CD4-positive, alpha-beta T cell treated with Interleukin-1 beta for 1 hour (primary cell): ENCODE data around the gene ADORA1.

Experiments used
- DNase-seq, 2 donors: peaks; one replicate each; pipeline ENCODE4 v3.0.0-alpha.2; 2020 to 2022

Gene ADORA1

DNA sequence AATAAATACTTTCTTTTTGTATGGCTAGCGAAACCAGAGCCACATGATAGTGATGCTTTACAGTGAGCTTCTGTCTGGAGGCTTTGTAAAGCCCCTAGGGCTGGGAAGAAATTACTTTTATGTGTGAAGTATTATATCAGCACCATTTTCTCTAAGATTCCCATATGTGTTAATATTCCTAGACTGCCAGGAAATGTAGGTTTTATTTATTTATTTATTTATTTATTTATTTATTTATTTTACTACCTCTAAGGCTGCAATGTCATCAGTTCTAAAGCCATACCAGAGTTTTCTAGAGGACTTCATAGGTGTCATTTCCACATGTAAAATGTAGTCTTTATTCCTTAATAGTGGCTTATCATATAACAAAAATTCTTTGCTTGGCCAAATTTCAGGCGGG lies 63.4 kb downstream of the ADORA1 start:
- DNase-seq: no peak

GRCh38 chr1:203196371-203196770 lies 68.8 kb downstream of the ADORA1 start:
- DNase-seq: no peak

DNA sequence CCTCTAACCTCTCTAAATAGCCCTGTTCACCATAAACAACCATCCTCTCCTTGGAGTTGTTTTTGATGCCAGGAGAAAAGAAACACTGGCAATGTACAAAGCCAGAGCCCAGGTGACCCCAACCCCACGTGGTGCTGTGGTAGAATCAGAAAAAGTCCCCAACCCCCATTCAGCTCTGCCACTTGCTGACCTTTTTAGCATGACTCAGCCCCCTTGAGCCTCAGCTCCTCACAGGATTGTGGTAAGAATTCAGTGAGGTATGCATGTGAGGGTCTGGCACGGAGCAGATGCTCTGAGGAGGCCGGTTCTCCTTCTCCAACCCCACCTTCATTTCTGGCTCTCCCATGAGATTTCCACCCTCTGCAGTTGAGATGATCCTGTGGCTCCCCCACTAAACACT lies 70.1 kb downstream of the ADORA1 start:
- no peak for DNase-seq

DNA sequence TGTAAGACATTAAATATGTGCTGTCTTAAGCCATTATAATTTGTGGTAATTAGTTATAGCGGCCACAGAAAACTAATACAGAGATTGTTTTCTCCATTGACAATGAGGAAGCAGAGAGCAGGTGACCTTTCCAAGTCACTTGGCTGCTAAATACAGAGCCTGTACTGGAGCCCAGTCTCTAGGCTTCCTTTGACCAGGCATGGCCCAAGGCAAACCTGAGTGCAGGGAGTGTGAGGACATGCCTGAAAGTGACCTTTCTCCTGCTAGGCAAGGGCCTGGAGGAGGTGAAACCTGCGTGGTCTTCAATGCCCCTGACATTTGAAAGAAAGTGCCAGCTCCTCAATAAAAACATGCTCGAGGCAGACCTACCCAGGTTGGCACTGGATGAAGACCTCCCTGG lies 71.5 kb downstream of the ADORA1 start:
- no peak for DNase-seq

DNA sequence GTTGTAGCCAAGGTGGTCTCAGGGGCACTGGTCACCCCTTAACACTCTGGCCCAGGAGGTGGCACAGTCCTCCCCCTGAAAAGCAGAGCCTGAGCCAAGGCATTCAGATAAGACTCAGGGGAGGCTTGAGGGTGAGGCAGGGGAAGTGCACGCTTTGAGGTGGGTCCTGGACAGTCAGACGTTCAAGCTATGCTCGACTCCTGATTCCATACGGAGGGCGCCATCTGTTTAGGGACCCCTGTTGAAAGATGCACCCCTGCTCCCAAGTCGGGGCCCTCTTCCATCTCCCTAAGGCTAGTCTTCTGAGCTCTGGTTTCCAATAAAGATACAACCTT lies 71.9 kb downstream of the ADORA1 start:
- no peak for DNase-seq

GRCh38 chr1:203199816-203200571 lies 72.5 kb downstream of the ADORA1 start:
- DNase-seq: no peak

- no peak for DNase-seq
Observed at GRCh38 chr1:203200916-203201315, 73.4 kb downstream of the ADORA1 start.

GRCh38 chr1:203201516-203202205 lies 74.1 kb downstream of the ADORA1 start:
- no peak for DNase-seq

GRCh38 chr1:203202431-203203245 lies 75.1 kb downstream of the ADORA1 start:
- DNase-seq: no peak

- DNase-seq: no peak
Observed at GRCh38 chr1:203204756-203205155, 77.2 kb downstream of the ADORA1 start.

DNA sequence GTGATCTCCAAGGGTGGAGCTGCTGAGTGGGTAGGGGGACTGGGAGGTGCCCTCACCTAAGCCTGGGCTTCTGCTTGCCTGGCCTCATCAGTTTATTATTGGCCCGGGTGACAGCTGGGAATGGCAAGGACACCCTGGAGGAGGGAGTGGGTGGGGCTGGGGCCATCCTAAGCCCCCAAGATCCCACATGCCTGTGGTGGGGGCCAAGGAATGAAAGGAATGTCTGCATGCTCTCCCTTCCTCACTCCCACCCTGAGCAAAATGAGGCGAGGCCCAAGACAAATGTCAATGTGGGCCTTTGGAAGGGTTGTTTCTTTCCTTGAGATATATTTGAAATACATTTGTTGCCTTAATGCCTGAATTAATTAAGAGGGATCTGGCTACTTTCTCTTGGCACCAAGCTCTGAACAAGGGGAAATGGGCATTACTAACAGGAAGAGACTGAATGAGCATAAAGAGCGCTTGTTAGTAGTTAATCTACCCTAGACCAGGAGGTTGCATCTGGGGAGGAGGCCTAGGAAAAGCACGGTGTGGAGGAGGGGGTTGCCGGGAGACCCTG lies 78.7 kb downstream of the ADORA1 start:
- DNase-seq: no peak

DNA sequence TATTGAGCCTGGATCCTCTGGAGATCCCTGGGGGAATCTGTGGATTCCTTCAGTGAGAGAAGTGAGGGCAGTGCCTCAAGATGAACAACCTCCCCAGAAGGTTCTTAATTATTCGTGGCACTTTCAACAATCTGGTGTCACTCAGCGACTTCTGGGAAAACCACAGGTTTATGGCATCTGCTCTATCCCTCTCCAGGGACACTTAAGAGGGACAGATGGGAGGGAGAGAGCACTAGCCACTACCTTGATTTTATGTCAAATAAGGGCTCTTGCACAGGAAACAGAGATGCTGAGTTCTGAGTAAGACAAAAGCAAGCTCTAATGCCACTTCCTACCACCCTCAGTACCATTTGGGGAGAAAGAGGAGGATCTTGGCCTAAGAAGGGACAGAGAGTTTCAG lies 80.2 kb downstream of the ADORA1 start:
- DNase-seq: no peak

GRCh38 chr1:203208181-203208580 lies 80.7 kb downstream of the ADORA1 start:
- no peak for DNase-seq

GRCh38 chr1:203210350-203210749 lies 82.8 kb downstream of the ADORA1 start:
- no peak for DNase-seq

- no peak for DNase-seq
Observed at GRCh38 chr1:203210988-203211387, 83.5 kb downstream of the ADORA1 start.

DNA sequence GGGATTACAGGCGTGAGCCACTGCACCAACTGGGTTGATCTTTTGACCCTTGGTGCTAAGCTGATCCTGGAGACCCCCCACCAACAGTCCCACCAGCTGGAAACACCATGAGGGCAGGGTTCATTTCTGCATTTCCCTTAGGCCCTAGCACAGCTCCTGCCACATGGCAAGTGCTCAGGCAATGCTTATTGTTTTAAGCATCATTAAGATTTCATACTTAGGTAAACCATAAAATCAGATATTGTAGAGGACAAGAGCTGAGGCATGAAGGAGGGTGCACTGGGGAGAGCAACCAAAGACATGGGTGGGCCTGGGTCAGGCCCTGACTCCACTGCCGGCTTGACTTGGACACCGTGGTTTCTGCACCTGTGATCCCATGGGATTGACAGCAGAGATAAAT lies 84.3 kb downstream of the ADORA1 start:
- DNase-seq: no peak

- no peak for DNase-seq
Observed at GRCh38 chr1:203213126-203213525, 85.6 kb downstream of the ADORA1 start.

GRCh38 chr1:203214871-203215270 lies 87.3 kb downstream of the ADORA1 start:
- DNase-seq: peak in 1 of 2 donors; percentile 26

DNA sequence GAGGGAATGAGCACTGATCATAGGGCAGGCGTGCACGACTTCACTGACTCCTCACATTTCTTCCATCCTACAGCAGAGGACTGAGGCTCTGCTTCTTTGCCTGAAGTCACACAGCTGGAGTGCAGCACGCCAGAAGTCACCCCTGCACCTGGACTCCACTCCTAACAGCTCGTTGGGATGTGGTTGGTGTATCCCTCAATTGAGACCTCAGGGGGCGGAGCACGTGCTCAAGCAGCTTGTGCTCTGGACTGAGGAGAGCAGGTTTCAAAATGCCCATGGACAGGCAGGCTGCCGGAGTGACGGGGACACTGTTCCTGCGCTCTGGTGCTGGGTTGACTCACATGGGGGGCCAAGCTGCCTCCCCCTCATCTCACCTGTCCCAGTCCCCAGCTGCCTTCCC lies 88.0 kb downstream of the ADORA1 start:
- DNase-seq: no peak

DNA sequence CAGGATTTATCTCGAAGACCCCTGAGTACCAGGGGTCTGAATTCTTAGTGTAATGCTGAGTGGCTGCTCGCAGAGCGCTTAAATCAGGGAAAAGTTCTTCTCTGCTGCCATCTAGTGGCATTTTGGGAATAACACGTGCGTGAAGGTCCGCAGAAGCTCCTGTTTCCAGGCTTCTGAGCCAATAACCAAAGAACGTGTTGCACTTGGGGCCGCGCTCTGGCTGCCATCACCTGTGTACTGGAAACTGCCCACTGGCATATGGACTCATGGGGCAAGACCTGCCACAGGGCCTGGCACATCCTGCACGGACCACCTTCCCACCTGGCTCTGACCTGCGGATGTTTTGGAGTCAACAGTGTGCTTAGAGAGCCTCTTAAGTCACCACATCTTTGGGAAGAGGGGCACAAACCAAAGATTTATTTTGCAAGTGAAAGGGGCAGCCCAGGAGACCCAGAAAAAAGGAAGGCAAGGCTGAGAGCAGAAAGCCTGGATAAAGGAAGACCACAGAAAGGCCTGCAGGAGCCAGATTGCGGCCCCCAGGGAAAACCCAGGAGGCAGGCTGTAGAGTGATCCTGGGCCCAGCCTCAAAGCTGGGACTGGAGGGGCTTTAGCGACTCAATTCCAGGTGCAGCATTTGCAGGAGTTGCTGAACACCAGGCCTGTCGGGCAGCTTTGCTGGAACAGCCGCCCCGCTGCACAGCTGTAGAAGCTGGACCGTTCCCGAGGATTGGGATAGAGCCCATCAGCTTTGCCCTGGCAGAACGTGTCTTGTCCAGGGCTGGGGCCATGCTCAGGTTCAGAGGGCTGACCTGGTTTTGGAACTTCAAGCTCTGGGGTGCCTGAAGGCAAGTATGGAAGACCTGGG lies 89.0 kb downstream of the ADORA1 start:
- DNase-seq: peak; percentile 39 to 54
